OCI-LY7 (cell line): ENCODE data around the gene CADM2. TPM values are rescaled to one million over a fixed set of nuclear protein-coding genes. Genes with fewer than 3 reads are reported as not detected.

Source experiments
- BruUV-seq: library from RNA; stranded (reverse); fragments of 400-500 nt; replicated peaks from 2 replicates; lab custom pipeline; 2021; lab: Mats Ljungman, UMichigan
- CTCF ChIA-PET: fragments of 300-600 bp; sonication (Branson Sonifier 250); formaldehyde crosslinking; loops from one replicate; lab custom pipeline; 2022; ENCODE audit warnings: antibody characterized with exemption; ENCODE audit not compliant: unreplicated experiment; lab: Charles Lee
- POLR2A ChIA-PET: fragments of 300-600 bp; sonication (Branson Sonifier 250); formaldehyde crosslinking; loops from one replicate; lab custom pipeline; 2022; ENCODE audit warnings: antibody characterized with exemption; lab: Charles Lee
- DNase-seq: peaks from one replicate; pipeline ENCODE4 v3.0.0-alpha.2; 2015; ENCODE audit warnings: low spot score
- H2AFZ ChIP-seq: fragments of 200-600 bp; sonication (generic), shearing (Covaris generic); 2 replicates; pipeline ENCODE4 v1.6.1; 2014; ENCODE audit warnings: mild to moderate bottlenecking, antibody characterized with exemption, low read length, moderate library complexity
- H3K27ac ChIP-seq: fragments of 200-600 bp; sonication (generic); 2 replicates; pipeline ENCODE4 v1.5.1; 2014; ENCODE audit warnings: mixed run types, low read depth, mild to moderate bottlenecking, moderate library complexity, low read length, inconsistent platforms; ENCODE audit not compliant: poor library complexity, severe bottlenecking
- H3K36me3 ChIP-seq: fragments of 200-600 bp; sonication (generic); 2 replicates; pipeline ENCODE4 v1.6.1; 2014; ENCODE audit warnings: mild to moderate bottlenecking, antibody characterized with exemption, low read length, moderate library complexity, mixed read lengths; ENCODE audit not compliant: insufficient read depth
- H3K4me1 ChIP-seq: fragments of 200-600 bp; sonication (generic); 2 replicates; pipeline ENCODE4 v1.5.1; 2014; ENCODE audit warnings: mild to moderate bottlenecking, low read length; ENCODE audit not compliant: insufficient read depth, poor library complexity, severe bottlenecking
- H3K4me2 ChIP-seq: fragments of 200-600 bp; sonication (generic); 2 replicates; pipeline ENCODE4 v1.6.1; 2014; ENCODE audit warnings: mild to moderate bottlenecking, low read length
- H3K4me3 ChIP-seq: fragments of 200-600 bp; sonication (generic); 2 replicates; pipeline ENCODE4 v1.5.1; 2014; ENCODE audit warnings: mild to moderate bottlenecking, low read depth, low read length; ENCODE audit not compliant: poor library complexity, severe bottlenecking
- H3K79me2 ChIP-seq: fragments of 200-600 bp; sonication (generic); 2 replicates; pipeline ENCODE4 v1.6.1; 2016; ENCODE audit warnings: low read depth, mild to moderate bottlenecking, low read length, moderate library complexity, mixed read lengths; ENCODE audit not compliant: insufficient read depth
- H3K9me2 ChIP-seq: fragments of 200-600 bp; sonication (generic); 2 replicates; pipeline ENCODE4 v1.6.1; 2016; ENCODE audit warnings: mild to moderate bottlenecking, low read length, mixed read lengths; ENCODE audit not compliant: insufficient read depth
- H3K9me3 ChIP-seq: fragments of 200-600 bp; sonication (generic); 2 replicates; pipeline ENCODE4 v1.6.1; 2014; ENCODE audit warnings: mild to moderate bottlenecking, mixed run types, low read length, mixed read lengths
- H4K20me1 ChIP-seq: fragments of 200-600 bp; sonication (generic); 2 replicates; pipeline ENCODE4 v1.6.1; 2014; ENCODE audit warnings: mild to moderate bottlenecking, antibody characterized with exemption, low read length, moderate library complexity, mixed read lengths; ENCODE audit not compliant: insufficient read depth
- EZH2phosphoT487 ChIP-seq: fragments of 200-600 bp; sonication (generic); IDR thresholded peaks from 2 replicates; pipeline ENCODE4 v1.6.1; 2018; ENCODE audit warnings: low read depth, borderline replicate concordance, mild to moderate bottlenecking, mixed run types, antibody characterized with exemption, low read length, moderate library complexity, mixed read lengths
- intact Hi-C: fragments of 100-400 bp; cut with micrococcal nuclease; formaldehyde crosslinking; loops from one replicate; pipeline ENCODE4 v1.10.0; 2022; ENCODE audit not compliant: unreplicated experiment
- total RNA-seq, 2 experiments: library from RNA; depleted of rRNA in 1 of 2; stranded (reverse); fragments of >200 nt in 1 of 2; shearing (Covaris generic) in 1 of 2; gene quantifications; 2 replicates each; pipeline ENCODE4 v1.2.3, GENCODE V29; 2014 to 2022
- TF ChIP-seq, protein P1 (sequence below): fragments of 200-600 bp; sonication (generic); conservative IDR thresholded peaks from 2 replicates; pipeline ENCODE4 v1.5.1; 2014; ENCODE audit warnings: mild to moderate bottlenecking, antibody characterized with exemption, low read length, moderate library complexity, mixed read lengths

CADM2 gene
- total RNA-seq, 2 experiments from 2014 or later, result not detected

DNA sequence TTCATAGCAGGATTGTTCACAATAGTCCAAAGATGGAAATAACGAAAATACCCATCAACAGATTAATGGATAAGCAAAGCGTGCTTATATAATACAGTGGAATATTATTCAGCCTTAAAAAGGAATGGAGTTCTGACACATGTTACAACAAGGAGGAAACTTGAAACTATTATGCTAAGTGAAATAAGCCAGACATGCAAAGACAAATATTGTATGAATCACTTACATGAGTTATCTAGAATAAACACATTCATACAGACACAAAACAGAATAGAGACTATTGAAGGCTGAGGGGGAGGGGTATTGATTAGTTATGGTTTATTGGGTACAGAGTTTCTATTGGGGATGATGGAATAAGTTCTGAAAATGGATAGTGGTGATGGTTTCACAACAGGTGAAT is 438.6 kb downstream of the CADM2 start:
- Histone ChIP-seq H3K79me2 (no peaks in the 10 kb centered on the region), H3K9me2 (no peaks in the 10 kb centered on the region), H2AFZ (no peak overlapping the region), H3K4me3 (no peak overlapping the region), H3K4me2 (no peak overlapping the region), H3K4me1 (no peaks in the 10 kb centered on the region), H3K9me3 (no peaks in the 10 kb centered on the region), H3K36me3 (no peaks in the 10 kb centered on the region), H3K27ac (no peak overlapping the region), H4K20me1 (no peaks in the 10 kb centered on the region)
- DNase-seq, result no peak
- POLR2A ChIA-PET, result no interaction called here
- no TSS peak for BruUV-seq
- no peak for TF ChIP-seq EZH2phosphoT487
- TF ChIP-seq, protein P1, sequence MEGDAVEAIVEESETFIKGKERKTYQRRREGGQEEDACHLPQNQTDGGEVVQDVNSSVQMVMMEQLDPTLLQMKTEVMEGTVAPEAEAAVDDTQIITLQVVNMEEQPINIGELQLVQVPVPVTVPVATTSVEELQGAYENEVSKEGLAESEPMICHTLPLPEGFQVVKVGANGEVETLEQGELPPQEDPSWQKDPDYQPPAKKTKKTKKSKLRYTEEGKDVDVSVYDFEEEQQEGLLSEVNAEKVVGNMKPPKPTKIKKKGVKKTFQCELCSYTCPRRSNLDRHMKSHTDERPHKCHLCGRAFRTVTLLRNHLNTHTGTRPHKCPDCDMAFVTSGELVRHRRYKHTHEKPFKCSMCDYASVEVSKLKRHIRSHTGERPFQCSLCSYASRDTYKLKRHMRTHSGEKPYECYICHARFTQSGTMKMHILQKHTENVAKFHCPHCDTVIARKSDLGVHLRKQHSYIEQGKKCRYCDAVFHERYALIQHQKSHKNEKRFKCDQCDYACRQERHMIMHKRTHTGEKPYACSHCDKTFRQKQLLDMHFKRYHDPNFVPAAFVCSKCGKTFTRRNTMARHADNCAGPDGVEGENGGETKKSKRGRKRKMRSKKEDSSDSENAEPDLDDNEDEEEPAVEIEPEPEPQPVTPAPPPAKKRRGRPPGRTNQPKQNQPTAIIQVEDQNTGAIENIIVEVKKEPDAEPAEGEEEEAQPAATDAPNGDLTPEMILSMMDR, result no peak
- CTCF ChIA-PET, result no interaction called here
- intact Hi-C loops, result no loop called here

- H3K4me1 ChIP-seq, result no peaks in the 10 kb centered on the region
- no peak overlapping the region for H3K27ac ChIP-seq
- POLR2A ChIA-PET, result no interaction called here
- no peaks in the 10 kb centered on the region for H3K79me2 ChIP-seq
- no peaks in the 10 kb centered on the region for H3K36me3 ChIP-seq
- CTCF ChIA-PET, result no interaction called here
- H2AFZ ChIP-seq, result no peak overlapping the region
- no peaks in the 10 kb centered on the region for H3K9me3 ChIP-seq
- H3K4me2 ChIP-seq, result no peak overlapping the region
- no peak overlapping the region for H3K4me3 ChIP-seq
- DNase-seq, result no peak
- intact Hi-C loops, result no loop called here
- BruUV-seq, result no TSS peak
- TF ChIP-seq EZH2phosphoT487, result no peak
- TF ChIP-seq, protein P1, result no peak
- H4K20me1 ChIP-seq, result no peaks in the 10 kb centered on the region
- H3K9me2 ChIP-seq, result no peaks in the 10 kb centered on the region
Observed at GRCh38 chr3:85426121-85426520, 467.3 kb downstream of the CADM2 start.

- Histone ChIP-seq H4K20me1 (no peaks in the 10 kb centered on the region), H3K36me3 (no peaks in the 10 kb centered on the region), H3K4me1 (no peaks in the 10 kb centered on the region), H3K27ac (no peak overlapping the region), H3K4me3 (no peak overlapping the region), H3K9me3 (no peaks in the 10 kb centered on the region), H2AFZ (no peak overlapping the region), H3K9me2 (no peaks in the 10 kb centered on the region), H3K79me2 (no peaks in the 10 kb centered on the region), H3K4me2 (no peak overlapping the region)
- intact Hi-C loops, result no loop called here
- no peak for DNase-seq
- TF ChIP-seq, protein P1, result no peak
- no peak for TF ChIP-seq EZH2phosphoT487
- POLR2A ChIA-PET, result no interaction called here
- BruUV-seq, result no TSS peak
- CTCF ChIA-PET, result no interaction called here
Observed at GRCh38 chr3:85427467-85427866, 468.7 kb downstream of the CADM2 start.
